DMS53 treated with DMSO at 0.1 percent for 48 hours (cell line): ENCODE data around the gene HFE.
A peak's percentile ranks its signal among the peaks of the same experiment; 100 is the strongest.
"Not testable (repeated sequence)": the region's sequence is repeated elsewhere in the genome, so short reads cannot be mapped to it uniquely, and the experiment has no call there.

Experiments used
- DNase-seq: peaks from one replicate; lab custom pipeline; 2025; ENCODE audit not compliant: unreplicated experiment; lab: John Stamatoyannopoulos, UW

HFE gene, protein sequence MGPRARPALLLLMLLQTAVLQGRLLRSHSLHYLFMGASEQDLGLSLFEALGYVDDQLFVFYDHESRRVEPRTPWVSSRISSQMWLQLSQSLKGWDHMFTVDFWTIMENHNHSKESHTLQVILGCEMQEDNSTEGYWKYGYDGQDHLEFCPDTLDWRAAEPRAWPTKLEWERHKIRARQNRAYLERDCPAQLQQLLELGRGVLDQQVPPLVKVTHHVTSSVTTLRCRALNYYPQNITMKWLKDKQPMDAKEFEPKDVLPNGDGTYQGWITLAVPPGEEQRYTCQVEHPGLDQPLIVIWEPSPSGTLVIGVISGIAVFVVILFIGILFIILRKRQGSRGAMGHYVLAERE

DNA sequence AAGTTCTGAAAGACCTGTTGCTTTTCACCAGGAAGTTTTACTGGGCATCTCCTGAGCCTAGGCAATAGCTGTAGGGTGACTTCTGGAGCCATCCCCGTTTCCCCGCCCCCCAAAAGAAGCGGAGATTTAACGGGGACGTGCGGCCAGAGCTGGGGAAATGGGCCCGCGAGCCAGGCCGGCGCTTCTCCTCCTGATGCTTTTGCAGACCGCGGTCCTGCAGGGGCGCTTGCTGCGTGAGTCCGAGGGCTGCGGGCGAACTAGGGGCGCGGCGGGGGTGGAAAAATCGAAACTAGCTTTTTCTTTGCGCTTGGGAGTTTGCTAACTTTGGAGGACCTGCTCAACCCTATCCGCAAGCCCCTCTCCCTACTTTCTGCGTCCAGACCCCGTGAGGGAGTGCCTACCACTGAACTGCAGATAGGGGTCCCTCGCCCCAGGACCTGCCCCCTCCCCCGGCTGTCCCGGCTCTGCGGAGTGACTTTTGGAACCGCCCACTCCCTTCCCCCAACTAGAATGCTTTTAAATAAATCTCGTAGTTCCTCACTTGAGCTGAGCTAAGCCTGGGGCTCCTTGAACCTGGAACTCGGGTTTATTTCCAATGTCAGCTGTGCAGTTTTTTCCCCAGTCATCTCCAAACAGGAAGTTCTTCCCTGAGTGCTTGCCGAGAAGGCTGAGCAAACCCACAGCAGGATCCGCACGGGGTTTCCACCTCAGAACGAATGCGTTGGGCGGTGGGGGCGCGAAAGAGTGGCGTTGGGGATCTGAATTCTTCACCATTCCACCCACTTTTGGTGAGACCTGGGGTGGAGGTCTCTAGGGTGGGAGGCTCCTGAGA, at the start of gene HFE:
TSS of gene HFE (plus strand) at position 146 of the 832 bp plus-strand sequence. CDS start at position 158, 12 bp downstream.
- peak; percentile 52 for DNase-seq

DNA sequence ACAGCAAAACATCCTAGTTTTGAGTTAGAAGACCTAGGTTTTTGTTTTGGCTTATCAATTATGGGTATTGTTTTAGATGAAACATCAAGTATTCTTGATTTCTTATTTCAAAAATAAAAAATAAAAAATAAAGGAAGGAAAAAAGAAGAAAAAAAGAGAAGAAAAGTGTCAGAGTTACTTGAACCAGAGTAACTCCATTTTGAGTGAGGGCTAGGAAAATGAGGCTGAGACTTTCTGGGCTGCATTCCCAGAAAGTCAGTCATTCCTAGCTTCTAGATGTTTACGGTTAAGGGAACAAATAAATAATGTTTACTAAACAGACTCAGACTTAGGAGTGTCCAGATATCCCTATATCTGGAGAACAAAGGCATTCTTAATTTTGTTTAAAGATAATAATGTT, 45.3 kb upstream of the HFE start:
- DNase-seq: no peak

DNA sequence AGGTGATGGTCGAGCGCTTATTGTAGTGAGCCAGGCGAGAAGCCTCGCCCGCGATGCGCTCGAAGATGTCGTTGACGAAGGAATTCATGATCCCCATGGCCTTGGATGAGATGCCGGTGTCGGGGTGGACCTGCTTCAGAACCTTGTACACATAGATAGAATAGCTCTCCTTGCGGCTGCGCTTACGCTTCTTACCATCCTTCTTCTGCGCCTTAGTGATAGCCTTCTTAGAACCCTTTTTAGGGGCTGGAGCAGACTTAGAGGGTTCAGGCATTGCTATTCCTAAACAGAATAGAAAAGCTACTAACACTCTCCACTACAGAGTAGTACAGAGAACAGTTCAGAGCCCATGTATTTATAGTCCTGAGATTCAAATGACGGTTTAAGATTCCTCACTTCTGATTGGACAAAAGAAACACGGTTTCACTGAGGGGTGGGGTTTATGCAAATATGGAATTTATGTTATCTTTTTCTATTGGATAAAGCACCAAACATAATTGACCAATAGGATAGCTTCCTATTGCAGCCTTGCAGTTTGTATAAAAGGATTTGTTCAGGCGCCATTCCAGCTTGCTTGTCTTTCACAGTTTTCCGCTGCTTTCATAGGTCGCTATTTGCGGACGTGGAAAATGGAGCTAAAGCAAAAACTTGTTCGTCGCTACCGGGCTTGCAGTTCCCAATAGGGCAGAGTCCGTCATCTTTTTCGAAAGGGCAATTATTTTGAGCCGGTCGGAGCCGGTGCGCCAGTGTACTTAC, 43.7 kb upstream of the HFE start:
- peak; percentile 97 for DNase-seq

DNA sequence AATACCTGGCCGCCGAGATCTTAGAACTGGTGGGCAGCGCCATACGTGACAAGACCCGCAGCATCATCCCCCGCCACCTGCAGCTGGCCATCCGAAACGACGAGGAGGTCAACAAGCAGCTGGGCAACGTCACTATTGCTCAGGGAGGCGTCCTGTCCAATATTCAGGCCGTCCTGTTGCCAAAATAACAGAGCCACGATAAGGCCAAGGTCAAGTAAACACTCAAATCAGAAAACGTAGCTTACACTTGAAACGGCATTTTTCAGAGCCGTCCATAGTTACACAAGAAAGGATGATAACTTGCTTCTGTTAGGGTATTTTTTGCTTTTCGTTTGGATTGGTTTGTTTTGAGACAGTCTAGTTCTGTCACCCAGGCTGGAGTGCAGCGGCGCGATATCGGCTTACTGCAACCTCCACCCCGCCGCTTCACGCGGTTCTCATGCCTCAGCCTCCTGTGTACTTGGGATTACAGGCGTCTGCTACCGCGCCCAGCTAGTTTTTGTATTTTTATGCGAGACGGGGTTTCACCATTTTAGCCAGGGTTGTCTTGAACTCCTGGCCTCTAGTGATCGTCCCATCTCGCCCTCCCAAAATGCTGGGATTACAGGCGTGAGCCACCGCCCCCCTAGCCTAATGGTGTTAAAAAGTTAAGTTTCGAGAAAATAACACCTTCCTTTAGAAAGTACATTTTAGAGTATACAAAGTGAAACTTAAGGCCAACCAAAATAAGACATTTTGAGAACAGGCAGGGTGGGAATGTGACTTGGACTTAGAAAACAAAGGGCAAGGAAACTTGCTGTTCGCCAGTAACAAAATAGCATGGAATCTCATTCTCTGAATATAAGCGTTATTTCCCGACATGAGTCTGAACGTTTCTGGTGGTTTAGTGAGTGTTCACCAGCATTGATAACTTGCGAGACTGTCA, 42.8 kb upstream of the HFE start:
- peak; percentile 85 for DNase-seq

DNA sequence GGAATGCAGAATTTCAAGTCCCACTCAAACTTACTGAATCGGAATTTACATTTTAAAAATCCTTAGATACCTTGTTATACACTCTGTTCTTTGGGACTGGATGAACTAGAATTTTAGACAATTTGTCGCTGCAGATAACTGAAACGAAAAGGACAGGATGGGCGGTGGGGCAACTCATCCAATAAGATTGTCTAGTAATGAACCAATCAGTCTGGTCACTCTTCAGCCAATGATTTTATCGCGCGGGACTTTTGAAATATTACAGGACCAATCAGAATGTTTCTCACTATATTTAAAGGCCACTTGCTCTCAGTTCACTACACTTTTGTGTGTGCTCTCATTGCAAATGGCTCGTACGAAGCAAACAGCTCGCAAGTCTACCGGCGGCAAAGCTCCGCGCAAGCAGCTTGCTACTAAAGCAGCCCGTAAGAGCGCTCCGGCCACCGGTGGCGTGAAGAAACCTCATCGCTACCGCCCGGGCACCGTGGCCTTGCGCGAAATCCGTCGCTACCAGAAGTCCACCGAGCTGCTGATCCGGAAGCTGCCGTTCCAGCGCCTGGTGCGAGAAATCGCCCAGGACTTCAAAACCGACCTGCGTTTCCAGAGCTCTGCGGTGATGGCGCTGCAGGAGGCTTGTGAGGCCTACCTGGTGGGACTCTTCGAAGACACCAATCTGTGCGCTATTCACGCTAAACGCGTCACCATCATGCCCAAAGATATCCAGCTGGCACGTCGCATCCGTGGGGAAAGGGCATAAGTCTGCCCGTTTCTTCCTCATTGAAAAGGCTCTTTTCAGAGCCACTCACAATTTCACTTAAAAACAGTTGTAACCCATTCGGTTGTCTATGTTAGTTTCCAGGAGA, 41.9 kb upstream of the HFE start:
- peak; percentile 94 for DNase-seq

DNA sequence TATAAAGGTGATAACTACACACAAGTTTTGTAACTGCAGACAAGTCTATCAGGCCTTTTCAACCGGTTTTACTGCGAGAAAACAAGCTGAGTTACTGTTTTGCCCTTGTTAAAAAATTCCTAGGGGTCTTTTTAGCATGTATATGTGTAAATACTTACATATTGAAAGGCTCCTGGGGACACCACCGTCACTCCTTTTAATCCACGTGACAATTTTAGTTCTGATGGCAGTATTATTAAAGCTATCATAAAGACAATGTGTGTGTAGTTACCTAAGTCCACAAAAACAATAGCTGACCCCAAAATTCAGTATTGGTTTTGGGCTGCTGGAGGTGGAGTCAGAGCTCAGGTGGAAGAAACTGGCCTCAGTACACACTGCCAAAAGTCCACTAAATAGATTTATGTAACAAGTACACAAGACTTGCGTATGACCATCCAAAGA, 41.3 kb upstream of the HFE start:
- peak; percentile 67 for DNase-seq

DNA sequence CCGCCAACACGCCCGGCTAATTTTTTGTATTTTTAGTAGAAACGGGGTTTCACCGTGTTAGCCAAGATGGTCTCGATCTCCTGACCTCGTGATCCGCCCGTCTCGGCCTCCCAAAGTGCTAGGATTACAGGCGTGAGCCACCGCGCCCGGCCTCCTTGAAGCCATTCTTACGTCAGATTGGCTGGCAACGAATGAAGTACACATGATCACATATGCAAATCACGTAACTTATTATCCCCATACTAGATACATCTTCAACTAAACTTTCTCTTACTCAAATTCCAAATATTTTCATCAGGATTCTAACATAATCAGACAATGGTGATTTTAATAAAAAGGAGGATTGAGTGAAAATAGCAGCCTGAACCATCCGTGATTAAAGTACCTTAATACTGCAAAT, 39.9 kb upstream of the HFE start:
- DNase-seq: not testable (repeated sequence)

DNA sequence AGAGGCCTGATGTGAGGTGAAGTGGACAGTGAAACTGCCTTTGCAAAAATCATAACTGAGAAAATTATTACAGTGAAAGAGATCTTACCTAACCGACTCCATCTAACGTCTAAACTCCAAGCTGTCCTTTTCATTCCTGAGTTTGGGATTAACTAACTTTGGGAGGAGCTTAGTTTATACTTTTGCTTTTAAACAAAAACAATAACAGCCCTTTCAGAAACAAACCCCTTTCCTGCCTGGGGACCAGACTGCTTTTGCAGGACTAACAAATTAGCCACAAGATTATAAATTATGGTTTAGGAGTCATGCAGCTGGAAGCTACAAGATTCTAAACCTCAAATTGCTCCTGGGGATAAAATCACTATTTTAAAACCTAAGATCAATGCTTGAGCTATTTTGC, 38.6 kb upstream of the HFE start:
- DNase-seq: no peak

DNA sequence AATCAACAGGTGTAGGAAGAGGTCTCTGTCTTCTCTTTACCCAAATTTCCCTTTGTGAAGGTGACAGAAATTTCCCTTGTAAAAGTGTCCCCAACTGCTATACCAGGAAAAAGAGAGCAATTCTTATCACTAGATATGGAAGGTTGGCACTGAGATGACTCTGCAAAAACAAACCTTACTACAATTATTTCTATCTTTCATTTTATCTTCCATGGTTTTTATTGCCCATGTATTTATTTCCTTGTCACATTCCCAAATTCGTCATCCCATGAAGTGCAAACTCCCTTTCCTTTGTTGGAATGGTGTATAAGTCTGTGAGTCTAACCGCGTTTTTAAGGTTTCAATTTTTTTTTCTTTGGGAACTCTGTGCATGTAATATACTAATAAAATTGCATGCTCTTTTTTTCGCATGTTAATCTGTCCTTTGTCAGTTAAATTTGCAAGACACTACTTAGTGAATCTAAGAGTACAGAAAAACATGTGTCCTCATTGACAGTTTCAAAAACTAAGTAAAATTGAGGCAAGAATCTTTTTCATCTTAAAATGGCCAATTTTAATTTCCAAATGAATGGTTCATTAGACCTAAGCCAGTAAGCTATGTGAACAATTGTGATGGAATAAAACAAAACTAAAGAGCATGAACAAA, 35.4 kb upstream of the HFE start:
- no peak for DNase-seq

DNA sequence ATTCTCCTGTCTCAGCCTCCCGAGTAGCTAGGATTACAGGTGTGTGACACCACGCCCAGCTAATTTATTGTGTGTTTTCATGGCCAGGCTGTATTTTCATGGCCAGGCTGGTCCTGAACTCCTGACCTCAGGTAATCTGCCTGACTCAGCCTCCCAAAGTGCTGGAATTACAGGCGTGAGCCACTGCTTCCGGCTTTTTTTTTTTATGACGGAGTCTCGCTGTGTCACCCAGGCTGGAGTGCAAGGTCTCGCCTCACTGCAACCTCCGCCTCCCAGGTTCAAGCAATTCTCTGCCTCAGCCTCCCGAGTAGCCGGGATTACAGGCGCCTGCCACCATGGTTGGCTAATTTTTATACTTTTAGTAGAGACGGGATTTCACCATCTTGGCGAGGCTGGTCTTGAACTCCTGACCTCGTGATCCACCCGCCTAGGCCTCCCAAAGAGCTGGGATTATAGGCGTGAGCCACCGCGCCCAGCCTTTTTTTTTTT, 34.4 kb upstream of the HFE start:
- DNase-seq: not testable (repeated sequence)

DNA sequence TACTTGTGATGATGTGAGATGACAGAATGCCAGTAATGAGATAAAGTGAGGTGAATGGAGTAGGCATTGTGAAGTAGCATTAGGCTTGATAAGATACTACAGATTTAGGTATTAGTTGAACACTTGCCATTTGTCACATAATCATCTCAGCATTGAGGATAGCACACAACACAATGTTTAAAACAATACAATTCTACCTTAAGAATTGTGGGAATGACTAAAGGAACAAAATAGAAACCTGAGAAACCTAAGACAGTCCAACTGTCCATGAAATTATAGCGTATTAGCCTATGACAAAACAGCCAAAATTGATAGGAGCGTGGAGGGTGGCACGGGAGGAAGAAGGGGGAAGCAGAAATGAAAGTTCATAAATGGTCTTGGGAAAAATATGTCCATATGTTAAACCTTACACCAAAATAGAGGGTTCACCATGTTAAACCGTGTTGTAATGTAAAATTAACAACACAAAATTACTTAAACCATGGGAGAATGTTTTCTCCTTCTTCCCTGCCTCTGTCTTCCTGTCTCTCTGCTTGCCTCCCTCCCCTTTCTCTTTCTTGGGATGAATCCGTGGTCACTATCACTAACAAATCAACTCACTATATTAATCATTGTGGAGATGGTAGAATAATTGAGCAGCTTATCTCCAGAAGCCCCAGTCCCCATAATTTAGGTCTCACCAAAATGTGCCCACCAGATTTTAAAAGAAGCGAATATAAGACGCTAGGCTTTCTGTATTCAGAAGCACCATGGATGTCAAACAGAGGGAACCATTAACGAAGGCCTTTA, 33.0 kb upstream of the HFE start:
- peak; percentile 27 for DNase-seq

DNA sequence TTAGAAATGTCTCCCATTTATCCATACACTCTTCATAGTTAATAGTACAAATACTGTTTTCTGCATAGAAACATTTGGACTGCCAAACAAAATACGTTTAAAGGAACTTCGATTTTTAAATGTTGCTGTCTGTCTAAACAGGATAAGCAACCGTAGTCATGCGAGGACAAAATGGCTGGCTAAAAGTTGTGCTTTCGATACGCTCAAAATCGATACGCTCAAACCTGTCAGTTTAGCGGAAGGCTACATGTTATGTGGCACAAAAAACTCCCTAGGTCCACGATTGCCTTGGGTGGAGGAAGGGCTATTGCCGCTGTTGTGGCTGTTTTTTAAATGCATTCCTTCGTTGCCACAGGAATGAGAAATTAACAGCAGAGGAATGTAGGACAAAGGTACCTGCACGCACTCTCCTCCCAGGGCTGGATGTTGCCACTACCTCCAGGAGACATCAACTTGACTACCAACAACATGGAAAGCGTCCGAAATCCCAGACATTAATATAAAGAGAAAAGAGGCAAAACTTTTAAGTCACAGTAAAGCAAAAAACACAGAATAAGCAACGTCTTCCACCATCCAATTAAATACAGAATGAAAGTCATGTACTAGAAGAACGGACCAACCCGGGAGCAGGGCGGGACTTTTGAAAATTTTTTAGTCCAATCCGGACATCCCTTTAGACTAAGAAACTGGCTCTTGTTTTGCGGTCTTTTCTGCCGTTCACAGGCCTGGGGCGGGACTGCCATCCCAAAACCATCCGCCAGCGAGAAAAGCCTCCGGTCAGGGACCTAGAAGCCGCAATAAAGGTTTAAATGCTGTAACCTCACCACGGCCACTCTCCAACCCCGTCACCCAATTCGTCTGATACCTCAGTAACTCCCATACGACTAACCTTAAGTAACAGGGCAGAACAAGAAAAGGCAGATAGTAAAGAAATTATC, 32.2 kb upstream of the HFE start:
- peak; percentile 87 for DNase-seq

DNA sequence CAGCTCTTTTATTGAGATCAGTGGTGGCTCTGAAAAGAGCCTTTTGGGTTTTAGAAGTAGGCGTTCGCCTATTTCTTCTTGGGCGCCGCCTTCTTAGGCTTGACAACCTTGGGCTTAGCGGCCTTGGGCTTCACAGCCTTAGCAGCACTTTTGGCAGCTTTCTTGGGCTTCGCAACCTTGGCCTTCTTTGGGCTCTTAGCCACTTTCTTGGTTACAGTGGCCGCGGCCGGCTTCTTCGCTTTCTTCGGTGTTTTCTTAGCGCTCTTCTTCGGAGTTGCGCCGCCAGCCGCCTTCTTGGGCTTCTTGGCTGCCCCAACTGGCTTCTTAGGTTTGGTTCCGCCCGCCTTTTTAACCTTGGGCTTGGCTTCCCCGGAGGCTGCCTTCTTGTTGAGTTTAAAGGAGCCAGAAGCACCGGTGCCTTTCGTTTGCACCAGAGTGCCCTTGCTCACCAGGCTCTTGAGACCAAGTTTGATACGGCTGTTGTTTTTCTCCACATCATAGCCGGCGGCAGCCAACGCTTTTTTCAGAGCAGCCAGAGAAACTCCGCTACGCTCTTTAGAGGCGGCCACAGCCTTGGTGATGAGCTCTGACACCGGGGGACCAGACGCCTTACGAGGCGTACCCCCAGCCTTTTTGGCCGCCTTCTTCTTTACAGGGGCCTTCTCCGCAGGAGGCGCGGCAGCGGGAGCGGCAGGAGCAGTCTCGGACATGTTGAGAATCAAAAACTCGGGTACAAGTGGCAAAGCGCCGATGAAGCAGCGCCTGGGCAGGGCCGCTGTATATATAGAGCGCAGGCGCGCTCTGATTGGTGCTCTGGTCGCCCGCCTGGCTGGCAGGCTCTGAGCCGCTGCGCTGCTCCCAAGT, 31.3 kb upstream of the HFE start:
- DNase-seq: peak; percentile 86

DNA sequence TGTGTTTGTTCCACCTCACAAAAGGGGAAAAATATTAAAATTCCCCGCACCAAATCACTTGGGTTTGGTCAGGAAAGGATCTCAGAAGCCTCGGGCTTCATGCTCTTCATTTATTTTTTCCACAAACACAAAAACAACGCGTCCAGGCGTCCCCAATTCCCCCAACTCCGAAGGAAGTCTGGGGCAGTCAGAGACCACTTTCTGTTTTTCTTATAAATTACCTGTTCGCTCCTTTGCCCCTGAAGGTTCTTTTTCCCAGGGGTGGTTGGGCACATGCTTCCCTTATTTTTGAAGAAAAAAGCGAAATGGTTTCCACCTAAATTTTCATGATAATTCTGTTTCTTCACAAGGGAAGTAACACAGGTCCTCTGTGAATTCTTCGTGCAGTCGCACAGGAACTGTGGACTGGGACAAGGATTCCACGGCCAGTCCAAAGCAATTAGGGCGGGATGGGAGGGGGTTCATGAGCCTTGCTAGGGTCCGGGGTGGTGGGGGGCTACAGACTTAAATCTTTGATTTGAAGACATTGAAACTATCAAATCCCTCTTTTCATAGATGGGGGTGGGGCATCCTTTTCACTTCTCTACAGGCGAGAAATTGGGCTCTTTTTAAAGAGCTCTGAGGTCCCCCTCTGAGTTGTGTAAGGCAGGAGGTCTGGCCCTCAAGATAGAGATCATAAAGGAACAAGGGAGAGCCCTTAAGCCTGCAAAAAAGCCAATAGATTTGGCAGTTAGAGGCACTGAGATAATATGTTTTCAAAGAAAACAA, 30.5 kb upstream of the HFE start:
- peak; percentile 43 for DNase-seq

DNA sequence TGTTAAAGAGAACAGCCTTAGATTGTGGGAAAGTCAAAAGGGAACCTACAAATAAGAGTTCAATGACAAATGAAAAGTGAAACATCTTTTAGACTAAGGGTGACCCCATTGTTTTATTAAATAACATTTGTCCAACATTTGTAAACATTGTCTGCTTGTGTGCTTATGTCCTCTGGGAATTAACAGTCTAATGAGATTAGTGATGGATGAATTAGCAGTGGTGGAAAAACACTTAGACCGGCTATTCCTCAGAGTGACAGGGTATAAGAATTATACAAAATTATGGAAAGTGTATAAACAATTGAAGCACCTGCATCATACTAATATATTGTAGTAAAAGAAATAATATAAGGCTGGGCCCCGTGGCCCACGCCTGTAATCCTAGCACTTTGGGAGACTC, 29.3 kb upstream of the HFE start:
- no peak for DNase-seq
